Measurements from ENCODE around the gene NOC4L. TPM values are rescaled to one million over a fixed set of nuclear protein-coding genes. Genes with fewer than 3 reads are reported as not detected.

Gene NOC4L
- total RNA-seq, 1 experiment from 2014 or later, result 29.8 TPM

DNA sequence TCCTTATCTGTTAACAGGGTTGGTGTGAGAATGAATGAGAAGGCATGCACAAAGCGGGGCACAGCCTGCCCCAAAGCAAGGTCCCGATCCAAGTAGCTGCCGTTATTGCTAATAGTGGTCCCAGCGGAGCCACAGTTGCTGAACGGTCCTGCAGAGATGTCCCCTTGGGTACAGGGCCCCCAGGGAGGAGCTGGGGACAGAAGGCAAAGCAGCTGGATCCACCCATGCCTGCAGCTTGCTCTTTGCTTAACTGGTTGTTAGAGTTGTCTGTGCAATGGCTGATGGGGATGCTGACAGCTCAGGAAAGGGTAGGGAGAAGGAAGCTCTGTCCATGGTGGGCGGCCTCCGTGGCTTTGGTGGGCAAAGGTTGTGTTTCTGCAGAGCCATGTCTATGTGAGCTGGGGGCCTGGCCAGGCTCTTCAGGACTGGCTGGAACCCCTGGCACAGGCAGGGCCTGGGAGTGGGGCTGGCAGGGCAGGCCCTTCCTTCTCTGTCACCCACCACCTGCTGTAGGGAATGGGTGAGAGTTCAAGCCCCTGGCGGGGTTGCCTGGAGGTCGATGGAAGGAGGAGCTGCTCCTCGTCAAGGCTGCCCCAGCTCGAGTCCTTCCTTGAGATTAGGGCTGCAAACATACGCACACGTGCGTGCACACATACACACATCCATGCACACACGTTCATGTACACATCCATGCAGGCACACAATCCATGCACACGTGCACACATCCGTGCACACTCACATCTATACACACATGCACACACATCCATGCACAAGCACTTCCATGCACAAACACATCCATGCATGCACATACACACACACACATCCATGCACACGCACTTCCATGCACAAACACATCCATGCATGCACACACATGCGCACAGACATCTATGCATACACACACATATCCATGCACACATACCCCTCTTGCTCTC, 35.4 kb downstream of the NOC4L start:
- H3K36me3 ChIP-seq (ENCODE audit: control insufficient read depth, insufficient read depth, low read length), result no peaks in the 10 kb centered on the region
- ChIA-PET CTCF (no interaction called here), POLR2A (no interaction called here)
- intact Hi-C loops (cut with micrococcal nuclease; ENCODE audit: unreplicated experiment), result no loop called here
- peaks cover 9% of the 10 kb centered on the region for H3K27me3 ChIP-seq (ENCODE audit: control insufficient read depth, insufficient read depth, low read length)
- H3K27ac ChIP-seq (ENCODE audit: low read length), result no peak overlapping the region
- in situ Hi-C loops (cut with HindIII; ENCODE audit: low pct_unique_long_range_greater_than_20kb, low sequenced_read_pairs), result no loop called here
- peaks cover 4% of the 10 kb centered on the region; the same call in 1 of the 2 replicates for H3K4me1 ChIP-seq (ENCODE audit: control insufficient read depth, insufficient read depth, low read length)
- H3K9me3 ChIP-seq (ENCODE audit: control insufficient read depth, insufficient read depth, low read depth, low read length), result no peaks in the 10 kb centered on the region
- H3K4me3 ChIP-seq (ENCODE audit: low read depth in 2 of 2, low read length in 2 of 2), result no peak overlapping the region
- DNase-seq (ENCODE audit: low read depth, low spot score) (no peak), ATAC-seq (no peak)
- TF ChIP-seq, protein P1, sequence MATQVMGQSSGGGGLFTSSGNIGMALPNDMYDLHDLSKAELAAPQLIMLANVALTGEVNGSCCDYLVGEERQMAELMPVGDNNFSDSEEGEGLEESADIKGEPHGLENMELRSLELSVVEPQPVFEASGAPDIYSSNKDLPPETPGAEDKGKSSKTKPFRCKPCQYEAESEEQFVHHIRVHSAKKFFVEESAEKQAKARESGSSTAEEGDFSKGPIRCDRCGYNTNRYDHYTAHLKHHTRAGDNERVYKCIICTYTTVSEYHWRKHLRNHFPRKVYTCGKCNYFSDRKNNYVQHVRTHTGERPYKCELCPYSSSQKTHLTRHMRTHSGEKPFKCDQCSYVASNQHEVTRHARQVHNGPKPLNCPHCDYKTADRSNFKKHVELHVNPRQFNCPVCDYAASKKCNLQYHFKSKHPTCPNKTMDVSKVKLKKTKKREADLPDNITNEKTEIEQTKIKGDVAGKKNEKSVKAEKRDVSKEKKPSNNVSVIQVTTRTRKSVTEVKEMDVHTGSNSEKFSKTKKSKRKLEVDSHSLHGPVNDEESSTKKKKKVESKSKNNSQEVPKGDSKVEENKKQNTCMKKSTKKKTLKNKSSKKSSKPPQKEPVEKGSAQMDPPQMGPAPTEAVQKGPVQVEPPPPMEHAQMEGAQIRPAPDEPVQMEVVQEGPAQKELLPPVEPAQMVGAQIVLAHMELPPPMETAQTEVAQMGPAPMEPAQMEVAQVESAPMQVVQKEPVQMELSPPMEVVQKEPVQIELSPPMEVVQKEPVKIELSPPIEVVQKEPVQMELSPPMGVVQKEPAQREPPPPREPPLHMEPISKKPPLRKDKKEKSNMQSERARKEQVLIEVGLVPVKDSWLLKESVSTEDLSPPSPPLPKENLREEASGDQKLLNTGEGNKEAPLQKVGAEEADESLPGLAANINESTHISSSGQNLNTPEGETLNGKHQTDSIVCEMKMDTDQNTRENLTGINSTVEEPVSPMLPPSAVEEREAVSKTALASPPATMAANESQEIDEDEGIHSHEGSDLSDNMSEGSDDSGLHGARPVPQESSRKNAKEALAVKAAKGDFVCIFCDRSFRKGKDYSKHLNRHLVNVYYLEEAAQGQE (IDR thresholded peaks at IDR 0.05; ENCODE audit: insufficient read depth in 1 of 2, low read depth in 2 of 2, low read length in 1 of 2), result peak in 1 of 2 experiments; percentile 24; a peak in 1 of 4 replicates
- TF ChIP-seq, protein P2, sequence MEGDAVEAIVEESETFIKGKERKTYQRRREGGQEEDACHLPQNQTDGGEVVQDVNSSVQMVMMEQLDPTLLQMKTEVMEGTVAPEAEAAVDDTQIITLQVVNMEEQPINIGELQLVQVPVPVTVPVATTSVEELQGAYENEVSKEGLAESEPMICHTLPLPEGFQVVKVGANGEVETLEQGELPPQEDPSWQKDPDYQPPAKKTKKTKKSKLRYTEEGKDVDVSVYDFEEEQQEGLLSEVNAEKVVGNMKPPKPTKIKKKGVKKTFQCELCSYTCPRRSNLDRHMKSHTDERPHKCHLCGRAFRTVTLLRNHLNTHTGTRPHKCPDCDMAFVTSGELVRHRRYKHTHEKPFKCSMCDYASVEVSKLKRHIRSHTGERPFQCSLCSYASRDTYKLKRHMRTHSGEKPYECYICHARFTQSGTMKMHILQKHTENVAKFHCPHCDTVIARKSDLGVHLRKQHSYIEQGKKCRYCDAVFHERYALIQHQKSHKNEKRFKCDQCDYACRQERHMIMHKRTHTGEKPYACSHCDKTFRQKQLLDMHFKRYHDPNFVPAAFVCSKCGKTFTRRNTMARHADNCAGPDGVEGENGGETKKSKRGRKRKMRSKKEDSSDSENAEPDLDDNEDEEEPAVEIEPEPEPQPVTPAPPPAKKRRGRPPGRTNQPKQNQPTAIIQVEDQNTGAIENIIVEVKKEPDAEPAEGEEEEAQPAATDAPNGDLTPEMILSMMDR (IDR thresholded peaks at IDR 0.05), result no peak
- BruUV-seq (replicated peaks), result no TSS peak

DNA sequence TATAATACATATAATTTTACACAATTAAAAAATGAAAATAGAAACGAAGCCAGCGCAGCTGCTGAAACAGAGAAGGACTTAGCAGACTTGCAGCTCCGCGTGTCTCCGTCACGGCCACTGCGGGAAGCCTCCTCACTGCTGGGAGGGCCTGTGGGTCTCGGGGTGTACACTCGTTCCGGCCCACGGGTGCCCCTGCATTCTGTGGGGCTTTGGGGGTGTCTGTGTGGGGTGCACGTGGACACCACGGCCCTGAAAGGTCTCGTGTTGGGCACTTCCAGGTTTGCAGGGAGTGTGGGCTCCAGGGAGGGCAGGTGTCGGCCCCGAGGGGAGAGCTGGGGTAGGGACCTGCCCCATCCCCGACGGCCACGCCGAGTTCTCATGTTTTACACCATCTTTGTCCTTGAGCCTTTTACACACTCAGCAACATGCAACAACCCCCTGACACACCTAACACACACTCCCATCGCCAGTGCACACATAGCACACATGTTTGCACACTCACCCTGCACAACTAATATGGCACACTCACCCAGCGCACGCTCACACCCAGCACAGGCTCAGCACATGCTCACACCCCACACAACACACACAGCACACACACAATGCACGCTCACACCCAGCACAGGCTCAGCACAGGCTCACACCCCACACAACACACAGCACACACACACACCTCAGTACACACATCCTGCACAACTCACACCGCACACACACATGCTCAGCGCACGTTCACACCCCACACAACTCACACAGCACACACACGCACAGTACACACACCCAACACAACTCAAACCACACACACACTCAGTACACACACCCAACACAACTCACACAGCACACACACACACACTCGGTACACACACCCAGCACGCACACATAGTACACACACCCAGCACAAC, 36.6 kb downstream of the NOC4L start:
- TF ChIP-seq TCF7L2 (IDR thresholded peaks at IDR 0.05; ENCODE audit: low read depth, low read length) (no peak), POLR2AphosphoS5 (IDR thresholded peaks at IDR 0.05; ENCODE audit: low read depth, low read length) (no peak), SIN3A (IDR thresholded peaks at IDR 0.05; ENCODE audit: borderline replicate concordance, insufficient read depth, low read depth, low read length) (no peak)
- TF ChIP-seq, protein P2 (IDR thresholded peaks at IDR 0.05), result no peak
- TF ChIP-seq, protein P1 (IDR thresholded peaks at IDR 0.05; ENCODE audit: insufficient read depth in 1 of 2, low read depth in 2 of 2, low read length in 1 of 2), result no peak
- H3K4me3 ChIP-seq (ENCODE audit: low read depth in 2 of 2, low read length in 2 of 2), result no peak overlapping the region
- intact Hi-C loops (cut with micrococcal nuclease; ENCODE audit: unreplicated experiment), result no loop called here
- H3K4me1 ChIP-seq (ENCODE audit: control insufficient read depth, insufficient read depth, low read length), result peaks cover 4% of the 10 kb centered on the region; the same call in 1 of the 2 replicates
- H3K36me3 ChIP-seq (ENCODE audit: control insufficient read depth, insufficient read depth, low read length), result no peaks in the 10 kb centered on the region
- H3K9me3 ChIP-seq (ENCODE audit: control insufficient read depth, insufficient read depth, low read depth, low read length), result no peaks in the 10 kb centered on the region
- ChIA-PET CTCF (no interaction called here), POLR2A (no interaction called here)
- BruUV-seq (replicated peaks), result no TSS peak
- H3K27me3 ChIP-seq (ENCODE audit: control insufficient read depth, insufficient read depth, low read length), result peaks cover 9% of the 10 kb centered on the region
- in situ Hi-C loops (cut with HindIII; ENCODE audit: low pct_unique_long_range_greater_than_20kb, low sequenced_read_pairs), result no loop called here
- H3K27ac ChIP-seq (ENCODE audit: low read length), result no peak overlapping the region
- ATAC-seq (no peak), DNase-seq (ENCODE audit: low read depth, low spot score) (no peak)
